MG63 (cell line): ENCODE results near the gene BTBD17. TPM values are rescaled to one million over a fixed set of nuclear protein-coding genes. Genes with fewer than 3 reads are reported as not detected.

ENCODE experiments used
- DNase-seq: peaks from one replicate; pipeline ENCODE4 v3.0.0-alpha.2; 2020
- H3K27me3 ChIP-seq: fragments of 250-450 bp; sonication (Bioruptor Pico); 2 replicates; pipeline ENCODE4 v1.5.1; 2020; ENCODE audit warnings: mild to moderate bottlenecking, moderate library complexity
- H3K36me3 ChIP-seq: fragments of 250-450 bp; sonication (Bioruptor Pico); 2 replicates; pipeline ENCODE4 v1.5.1; 2020; ENCODE audit warnings: mild to moderate bottlenecking, moderate library complexity
- H3K4me3 ChIP-seq: fragments of 250-450 bp; sonication (Bioruptor Pico); 2 replicates; pipeline ENCODE4 v1.5.1; 2020; ENCODE audit warnings: mild to moderate bottlenecking, moderate library complexity
- H3K9me3 ChIP-seq: fragments of 250-450 bp; sonication (Bioruptor Pico); 2 replicates; pipeline ENCODE4 v1.5.1; 2020; ENCODE audit warnings: mild to moderate bottlenecking, moderate library complexity
- total RNA-seq: library from RNA; depleted of rRNA; stranded (reverse); fragments of >200 nt; shearing (Covaris generic); gene quantifications from 2 replicates; pipeline ENCODE4 v1.2.3, GENCODE V29; 2014; ENCODE audit warnings: low replicate concordance

BTBD17 gene
- total RNA-seq, 1 experiment from 2014 or later, result not detected

DNA sequence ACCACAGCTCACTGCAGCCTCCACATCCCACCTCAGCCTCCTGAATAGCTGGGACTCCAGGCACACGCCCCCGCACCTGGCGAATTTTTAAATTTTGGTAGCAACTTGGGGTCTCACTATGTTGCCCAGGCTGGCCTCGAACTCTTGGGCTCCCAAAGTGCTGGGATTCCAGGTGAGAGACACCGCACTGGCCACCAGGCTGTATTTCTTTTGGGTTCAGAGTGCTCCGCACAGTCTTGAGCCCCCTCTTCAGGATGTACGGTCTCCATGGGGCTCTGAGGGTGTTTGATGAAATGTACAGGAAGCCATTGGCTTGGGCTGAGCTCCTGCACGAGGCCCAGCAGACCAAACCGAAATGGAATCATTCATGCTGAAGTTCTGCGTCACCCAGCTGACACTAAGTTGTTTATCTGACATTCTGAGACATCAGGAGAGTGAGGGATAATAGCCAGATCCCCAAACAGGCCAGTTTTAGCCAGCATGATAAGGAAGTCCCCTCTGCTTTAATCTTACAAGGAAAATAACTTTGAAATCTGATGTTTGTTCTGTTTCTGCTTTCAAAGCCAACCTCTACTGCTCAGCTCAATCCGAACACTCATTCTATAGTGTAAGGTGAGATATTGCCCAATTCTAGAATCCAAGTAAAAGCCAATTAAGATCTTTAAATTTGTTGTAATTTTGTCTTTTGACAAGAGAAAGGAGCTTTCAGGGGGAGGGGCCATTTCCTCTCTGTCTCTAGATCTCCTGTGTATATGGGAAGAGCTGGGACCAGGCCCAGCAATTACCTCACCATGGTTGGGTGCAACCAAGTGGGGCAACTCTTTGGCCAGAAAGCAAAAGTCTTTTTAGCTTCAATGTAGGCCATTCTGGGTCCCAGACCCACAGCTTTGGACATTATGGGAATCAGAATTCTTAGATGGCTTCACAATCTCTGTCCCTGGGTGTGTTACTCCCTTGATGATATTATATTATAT lies 29.3 kb upstream of the BTBD17 start:
- no peak overlapping the region for H3K4me3 ChIP-seq
- no peaks in the 10 kb centered on the region for H3K9me3 ChIP-seq
- H3K36me3 ChIP-seq, result no peaks in the 10 kb centered on the region
- H3K27me3 ChIP-seq, result no peaks in the 10 kb centered on the region
- DNase-seq, result peak; percentile 42

DNA sequence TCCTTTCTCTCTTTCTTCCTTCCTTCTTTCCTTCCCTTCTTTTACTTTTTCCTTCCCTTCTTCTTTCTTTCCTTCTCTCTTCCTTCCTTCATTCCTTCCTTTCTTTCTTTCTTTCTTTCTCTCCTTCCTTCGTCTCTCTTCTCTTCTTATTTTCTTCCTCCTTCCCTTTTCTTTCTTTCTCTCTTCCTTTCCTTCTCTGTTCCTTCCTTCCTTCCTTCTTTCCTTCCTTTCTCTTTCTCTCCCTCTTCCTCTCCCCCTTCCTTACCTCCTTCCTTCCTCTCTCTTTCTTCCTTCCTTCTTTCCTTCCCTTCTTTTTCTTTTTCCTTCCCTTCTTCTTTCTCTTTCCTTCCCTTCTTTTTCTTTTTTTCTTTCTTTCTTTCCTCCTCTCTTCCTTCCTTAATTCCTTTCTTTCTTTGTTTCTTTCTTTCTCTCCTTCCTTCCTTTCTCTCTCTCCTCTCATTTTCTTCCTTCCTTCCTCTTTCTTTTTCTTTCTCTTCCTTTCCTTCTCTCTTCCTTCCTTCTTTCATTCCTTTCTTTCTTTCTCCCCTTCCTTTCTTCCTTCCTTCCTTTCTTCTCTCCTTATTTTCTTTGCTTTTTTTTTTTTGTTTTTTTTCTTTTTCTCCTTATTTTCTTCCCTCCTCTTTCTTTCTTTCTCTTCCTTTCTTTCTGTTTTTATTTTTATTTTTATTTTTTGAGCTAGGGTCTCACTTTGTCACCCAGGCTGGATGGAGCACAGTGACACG lies 28.4 kb upstream of the BTBD17 start:
- Histone ChIP-seq H3K36me3 (no peaks in the 10 kb centered on the region), H3K4me3 (no peak overlapping the region), H3K9me3 (no peaks in the 10 kb centered on the region), H3K27me3 (no peaks in the 10 kb centered on the region)
- DNase-seq, result no peak

- Histone ChIP-seq H3K36me3 (no peaks in the 10 kb centered on the region), H3K4me3 (no peak overlapping the region), H3K9me3 (no peaks in the 10 kb centered on the region), H3K27me3 (no peaks in the 10 kb centered on the region)
- DNase-seq, result no peak
These were observed 27.6 kb upstream of the BTBD17 start for GRCh38 chr17:74389084-74389753.

DNA sequence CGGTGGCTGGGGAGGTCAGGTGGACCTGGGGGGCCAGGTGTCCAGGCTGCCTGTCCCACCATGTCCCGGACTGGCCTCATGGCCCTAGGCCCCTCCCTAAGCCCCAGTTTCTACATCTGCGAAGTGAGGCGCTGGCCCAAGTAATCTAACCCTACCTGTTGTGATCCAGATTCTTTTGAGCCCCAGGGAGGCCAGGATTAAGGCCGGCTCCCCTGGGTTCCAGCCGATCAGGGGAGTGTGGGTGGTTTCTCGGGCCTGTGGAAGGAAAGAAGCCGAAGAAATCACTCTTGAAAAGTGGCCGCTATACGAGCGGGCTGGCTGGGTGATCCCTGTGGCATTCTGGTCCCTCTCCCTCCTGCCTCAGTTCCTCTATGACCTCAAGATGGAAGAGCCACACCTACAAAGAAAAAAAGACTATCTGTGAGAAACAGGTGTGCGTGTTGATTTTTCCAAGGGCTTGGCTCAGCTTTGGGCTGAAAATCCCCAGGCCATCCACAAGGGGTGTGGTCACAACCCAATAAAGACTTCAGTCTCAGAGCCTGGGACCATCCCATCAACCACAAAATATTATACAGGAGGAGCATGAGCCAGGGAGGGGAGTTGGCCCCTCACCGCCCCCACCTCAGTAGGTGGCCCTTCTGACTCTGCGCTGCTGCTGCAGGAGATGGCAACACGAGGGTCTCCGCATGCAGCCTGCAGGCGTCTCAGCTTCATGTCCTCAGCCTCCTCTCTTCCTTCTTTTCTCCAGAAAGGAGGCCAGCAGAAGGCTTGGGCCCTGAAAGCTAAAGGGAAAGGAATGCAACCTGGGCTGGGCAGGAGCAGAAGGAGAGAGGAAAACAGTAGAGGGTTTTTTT lies 25.9 kb upstream of the BTBD17 start:
- no peaks in the 10 kb centered on the region for H3K36me3 ChIP-seq
- H3K4me3 ChIP-seq, result no peak overlapping the region
- no peak for DNase-seq
- H3K27me3 ChIP-seq, result no peaks in the 10 kb centered on the region
- no peaks in the 10 kb centered on the region for H3K9me3 ChIP-seq

GRCh38 chr17:74386386-74386785 lies 24.7 kb upstream of the BTBD17 start:
- peak; percentile 68 for DNase-seq
- Histone ChIP-seq H3K4me3 (no peak overlapping the region), H3K9me3 (no peaks in the 10 kb centered on the region)

GRCh38 chr17:74385201-74385600 lies 23.5 kb upstream of the BTBD17 start:
- Histone ChIP-seq H3K36me3 (no peaks in the 10 kb centered on the region), H3K27me3 (no peaks in the 10 kb centered on the region), H3K4me3 (no peak overlapping the region), H3K9me3 (no peaks in the 10 kb centered on the region)
- DNase-seq, result no peak

More at GRCh38 chr17:74386386-74386785, 24.7 kb upstream of the BTBD17 start:
- no peaks in the 10 kb centered on the region for H3K27me3 ChIP-seq
- no peaks in the 10 kb centered on the region for H3K36me3 ChIP-seq

DNA sequence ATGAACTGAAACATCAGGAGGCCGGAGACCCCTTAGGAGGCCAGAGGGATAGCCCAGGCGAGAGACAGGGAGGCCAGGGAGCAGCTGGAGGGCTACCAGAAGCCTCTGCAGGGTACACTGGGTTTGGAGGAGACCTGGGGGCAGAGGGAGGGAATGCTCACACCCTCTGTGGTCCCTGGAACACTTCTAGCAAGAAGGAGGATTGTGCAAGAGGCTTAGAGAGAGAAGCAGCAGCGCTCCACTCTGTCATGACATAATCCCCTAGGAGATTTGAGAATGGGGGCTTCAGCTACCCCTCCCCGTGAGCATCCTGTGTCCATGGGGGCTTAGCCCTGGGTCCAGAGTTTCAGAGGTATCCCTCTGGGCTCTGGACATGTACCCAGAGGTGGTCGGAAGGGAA lies 21.5 kb upstream of the BTBD17 start:
- H3K4me3 ChIP-seq, result no peak overlapping the region
- DNase-seq, result no peak
- H3K36me3 ChIP-seq, result no peaks in the 10 kb centered on the region
- no peaks in the 10 kb centered on the region for H3K27me3 ChIP-seq
- H3K9me3 ChIP-seq, result no peaks in the 10 kb centered on the region

GRCh38 chr17:74380959-74381808 lies 19.5 kb upstream of the BTBD17 start:
- Histone ChIP-seq H3K9me3 (no peaks in the 10 kb centered on the region), H3K4me3 (no peak overlapping the region), H3K27me3 (no peaks in the 10 kb centered on the region), H3K36me3 (no peaks in the 10 kb centered on the region)
- no peak for DNase-seq

GRCh38 chr17:74380086-74380958 lies 18.7 kb upstream of the BTBD17 start:
- no peaks in the 10 kb centered on the region for H3K27me3 ChIP-seq
- no peak overlapping the region for H3K4me3 ChIP-seq
- DNase-seq, result no peak
- H3K36me3 ChIP-seq, result no peaks in the 10 kb centered on the region
- no peaks in the 10 kb centered on the region for H3K9me3 ChIP-seq

DNA sequence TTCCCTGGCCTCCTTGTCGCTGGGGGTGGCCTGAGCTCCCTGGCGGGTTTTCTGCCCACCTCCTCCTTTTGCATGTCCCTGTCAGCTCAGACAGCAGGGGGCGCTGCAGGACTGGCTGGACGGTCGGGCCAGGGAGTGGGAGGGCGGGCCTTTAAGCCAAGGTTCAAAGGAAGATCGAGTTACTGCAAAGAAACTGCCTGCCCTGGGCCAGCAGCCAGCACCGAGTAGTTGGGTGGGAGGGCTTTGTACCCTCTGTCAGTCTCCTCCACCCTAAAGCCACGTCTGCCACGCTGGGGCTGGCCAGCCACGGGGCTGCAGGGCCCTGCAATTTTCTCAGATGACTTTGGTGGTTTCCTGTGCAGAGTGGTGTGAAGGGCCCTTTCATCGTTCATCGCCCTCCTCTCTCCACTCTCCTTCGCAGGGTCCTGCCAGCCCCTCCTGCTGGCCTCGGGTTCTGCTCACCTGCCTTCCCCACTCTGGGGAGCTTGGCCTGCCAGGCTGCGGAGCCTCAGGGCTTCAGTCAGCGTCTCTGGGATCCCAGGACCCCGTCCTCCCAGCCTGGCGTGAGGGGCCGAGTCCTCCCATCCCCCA lies 17.9 kb upstream of the BTBD17 start:
- Histone ChIP-seq H3K27me3 (no peaks in the 10 kb centered on the region), H3K4me3 (no peak overlapping the region), H3K36me3 (no peaks in the 10 kb centered on the region), H3K9me3 (no peaks in the 10 kb centered on the region)
- DNase-seq, result peak; percentile 84

DNA sequence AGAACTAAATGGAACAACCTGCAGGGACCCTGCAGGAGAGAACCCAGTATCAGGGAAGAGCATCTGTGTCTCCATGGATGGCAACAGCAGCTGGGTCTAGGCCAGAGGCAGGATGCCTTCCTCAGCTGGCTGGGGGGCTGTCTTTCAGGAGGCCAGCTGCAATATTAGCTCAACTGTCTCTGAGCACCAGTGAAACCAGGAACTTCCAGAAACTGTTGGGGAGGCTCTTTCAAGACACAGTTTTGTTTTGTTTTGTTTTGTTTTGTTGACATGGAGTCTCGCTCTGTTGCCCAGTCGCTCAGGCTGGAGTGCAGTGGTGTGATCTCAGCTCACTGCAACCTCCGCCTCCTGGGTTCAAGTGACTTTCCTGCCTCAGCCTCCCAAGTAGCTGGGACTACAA lies 13.2 kb upstream of the BTBD17 start:
- DNase-seq, result no peak
- no peak overlapping the region for H3K4me3 ChIP-seq
- H3K36me3 ChIP-seq, result no peaks in the 10 kb centered on the region
- H3K27me3 ChIP-seq, result no peaks in the 10 kb centered on the region
- H3K9me3 ChIP-seq, result no peaks in the 10 kb centered on the region

DNA sequence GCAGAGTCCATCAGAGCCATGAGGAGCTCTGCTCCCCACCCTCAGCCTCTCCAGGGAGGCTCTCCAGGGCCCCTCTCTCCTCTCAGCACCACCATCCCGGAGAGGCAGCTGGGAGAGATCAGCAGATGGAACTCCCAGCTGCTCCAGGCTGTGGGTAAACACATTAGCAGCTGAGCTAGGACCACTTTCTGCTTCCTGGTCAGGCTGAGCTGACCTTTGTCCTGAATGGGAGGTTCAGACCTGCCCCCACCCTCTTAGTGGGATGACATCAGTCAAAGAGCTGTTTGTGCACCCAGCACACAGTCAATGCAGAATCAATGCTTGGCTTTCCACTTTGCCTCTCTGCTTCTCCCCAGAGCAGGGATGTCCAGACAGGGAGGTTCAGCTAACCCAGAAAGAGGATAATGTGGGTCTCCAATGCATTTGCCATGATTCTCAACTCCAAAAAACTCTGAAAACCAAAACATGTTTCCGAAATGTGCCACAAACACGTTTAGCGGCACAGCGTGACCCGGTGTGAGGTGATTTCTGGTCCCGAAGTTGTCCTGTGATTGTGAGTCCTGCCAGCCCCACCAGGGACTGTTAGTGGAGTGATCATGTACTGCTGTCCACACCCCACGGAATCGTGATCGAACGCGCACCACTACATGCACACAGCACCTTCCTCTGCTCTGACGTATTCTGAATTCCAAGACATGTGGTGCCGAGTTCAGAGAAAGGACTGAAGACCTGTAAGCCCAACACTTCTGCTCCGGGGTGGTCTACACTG lies 12.4 kb upstream of the BTBD17 start:
- Histone ChIP-seq H3K4me3 (no peak overlapping the region), H3K36me3 (no peaks in the 10 kb centered on the region), H3K27me3 (no peaks in the 10 kb centered on the region), H3K9me3 (no peaks in the 10 kb centered on the region)
- no peak for DNase-seq

DNA sequence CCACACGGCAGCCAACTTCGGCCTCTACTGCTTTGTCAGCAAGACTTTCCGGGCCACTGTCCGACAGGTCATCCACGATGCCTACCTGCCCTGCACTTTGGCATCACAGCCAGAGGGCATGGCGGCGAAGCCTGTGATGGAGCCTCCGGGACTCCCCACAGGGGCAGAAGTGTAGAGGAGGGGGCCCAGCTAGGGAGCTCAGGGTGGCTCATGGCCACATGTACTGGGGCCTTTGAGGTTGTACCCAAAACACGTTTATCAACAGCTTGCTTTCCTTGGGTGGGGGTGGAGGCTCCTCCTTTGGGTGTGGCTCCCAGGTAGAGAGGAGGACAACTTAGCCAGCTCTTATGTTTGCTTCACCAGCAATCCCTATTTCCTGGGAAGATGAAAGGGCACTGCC lies 10.8 kb upstream of the BTBD17 start:
- DNase-seq, result no peak
- Histone ChIP-seq H3K4me3 (no peak overlapping the region), H3K27me3 (no peaks in the 10 kb centered on the region), H3K36me3 (no peaks in the 10 kb centered on the region), H3K9me3 (no peaks in the 10 kb centered on the region)

DNA sequence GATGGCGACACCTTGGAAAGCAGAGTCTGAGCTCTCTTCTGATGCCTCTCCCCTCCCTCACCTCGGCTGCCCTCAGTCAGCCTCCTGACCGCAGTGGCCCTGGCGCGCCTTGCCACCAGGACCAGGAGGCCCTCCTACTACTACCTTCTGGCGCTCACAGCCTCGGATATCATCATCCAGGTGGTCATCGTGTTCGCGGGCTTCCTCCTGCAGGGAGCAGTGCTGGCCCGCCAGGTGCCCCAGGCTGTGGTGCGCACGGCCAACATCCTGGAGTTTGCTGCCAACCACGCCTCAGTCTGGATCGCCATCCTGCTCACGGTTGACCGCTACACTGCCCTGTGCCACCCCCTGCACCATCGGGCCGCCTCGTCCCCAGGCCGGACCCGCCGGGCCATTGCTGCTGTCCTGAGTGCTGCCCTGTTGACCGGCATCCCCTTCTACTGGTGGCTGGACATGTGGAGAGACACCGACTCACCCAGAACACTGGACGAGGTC lies 10.0 kb upstream of the BTBD17 start:
- H3K4me3 ChIP-seq, result no peak overlapping the region
- no peak for DNase-seq
- no peaks in the 10 kb centered on the region for H3K9me3 ChIP-seq
- no peaks in the 10 kb centered on the region for H3K36me3 ChIP-seq
- H3K27me3 ChIP-seq, result no peaks in the 10 kb centered on the region
